ENCODE results near the gene PCP2. TPM values are rescaled to one million over a fixed set of nuclear protein-coding genes. Genes with fewer than 3 reads are reported as not detected.

PCP2 gene
- total RNA-seq, 2 donors from 2014 or later: 0.32 TPM; not detected in 1

DNA sequence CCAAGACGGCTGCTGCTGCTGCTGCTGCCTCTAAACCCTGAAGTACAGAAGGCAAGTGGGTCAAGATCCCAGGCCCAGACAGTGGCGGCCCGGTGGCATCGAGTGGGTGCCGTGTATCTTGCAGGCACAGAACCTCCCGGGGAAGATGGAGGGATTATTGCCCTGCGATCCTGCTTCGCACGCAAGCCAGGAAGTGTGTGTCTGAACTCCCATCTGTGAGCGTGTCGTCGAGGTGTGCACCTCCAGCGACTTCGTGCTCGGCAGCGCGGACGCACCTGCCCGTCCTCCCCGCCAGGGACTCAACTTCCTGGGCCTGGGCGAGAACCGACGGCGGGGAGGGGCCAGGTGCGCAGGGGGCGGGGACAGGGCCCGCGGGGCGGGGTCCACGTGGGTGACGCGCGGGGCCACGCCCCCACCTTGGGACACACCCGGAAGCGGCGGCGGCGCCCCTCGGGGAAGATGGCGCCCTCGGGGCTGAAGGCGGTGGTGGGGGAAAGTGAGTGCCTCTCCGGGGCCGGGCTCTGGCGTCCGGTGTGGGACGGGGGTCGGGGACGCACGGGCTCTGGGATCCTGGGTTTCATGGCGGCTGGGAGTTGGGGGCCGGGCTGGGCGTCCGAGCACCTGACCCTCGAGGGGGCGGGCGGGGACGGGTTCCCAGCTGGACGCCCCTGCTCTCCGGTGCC lies 3.3 kb upstream of the PCP2 start, which contains the start of gene STXBP2:
TSS of gene STXBP2 (plus strand) at position 420 of the 683 bp plus-strand sequence. CDS start at position 460, 40 bp downstream.
- Histone ChIP-seq H3K9me3 (no peaks in the 10 kb centered on the region), H3K27ac (peak within 1 kb of the TSS; percentile 83), H3K27me3 (no peaks in the 10 kb centered on the region), H3K9ac (ENCODE audit: low read depth in 2 of 2, low read length in 2 of 2) (peak within 1 kb of the TSS; percentile 87), H3K4me3 (peak within 1 kb of the TSS; percentile 90), H3K4me1 (no peaks in the 10 kb centered on the region), H3K36me3 (no peaks in the 10 kb centered on the region)
- DNase-seq: peak; percentile 91
- TF ChIP-seq, protein P1, sequence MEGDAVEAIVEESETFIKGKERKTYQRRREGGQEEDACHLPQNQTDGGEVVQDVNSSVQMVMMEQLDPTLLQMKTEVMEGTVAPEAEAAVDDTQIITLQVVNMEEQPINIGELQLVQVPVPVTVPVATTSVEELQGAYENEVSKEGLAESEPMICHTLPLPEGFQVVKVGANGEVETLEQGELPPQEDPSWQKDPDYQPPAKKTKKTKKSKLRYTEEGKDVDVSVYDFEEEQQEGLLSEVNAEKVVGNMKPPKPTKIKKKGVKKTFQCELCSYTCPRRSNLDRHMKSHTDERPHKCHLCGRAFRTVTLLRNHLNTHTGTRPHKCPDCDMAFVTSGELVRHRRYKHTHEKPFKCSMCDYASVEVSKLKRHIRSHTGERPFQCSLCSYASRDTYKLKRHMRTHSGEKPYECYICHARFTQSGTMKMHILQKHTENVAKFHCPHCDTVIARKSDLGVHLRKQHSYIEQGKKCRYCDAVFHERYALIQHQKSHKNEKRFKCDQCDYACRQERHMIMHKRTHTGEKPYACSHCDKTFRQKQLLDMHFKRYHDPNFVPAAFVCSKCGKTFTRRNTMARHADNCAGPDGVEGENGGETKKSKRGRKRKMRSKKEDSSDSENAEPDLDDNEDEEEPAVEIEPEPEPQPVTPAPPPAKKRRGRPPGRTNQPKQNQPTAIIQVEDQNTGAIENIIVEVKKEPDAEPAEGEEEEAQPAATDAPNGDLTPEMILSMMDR (IDR thresholded peaks at IDR 0.05): peak; percentile 26
- intact Hi-C loops (cut with DNase I): no loop called here

DNA sequence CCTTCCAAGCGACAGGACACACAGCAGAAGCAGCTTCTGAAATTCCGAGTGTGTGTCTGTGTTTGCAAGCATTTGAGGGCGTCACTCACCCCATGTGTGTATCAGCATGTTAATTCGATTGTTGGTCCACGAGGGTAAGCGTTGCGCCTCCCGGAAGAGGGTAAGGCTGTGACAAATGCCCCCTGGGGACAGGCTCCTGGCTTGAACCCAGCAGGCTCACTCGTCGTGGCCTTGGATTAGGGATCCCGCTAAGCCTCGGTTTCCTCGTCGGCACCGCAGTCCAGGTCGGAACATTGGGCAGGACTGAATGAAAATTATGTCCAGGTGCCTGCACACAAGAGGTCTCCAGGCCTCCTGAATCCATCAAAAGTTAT lies 2.8 kb upstream of the PCP2 start:
- Histone ChIP-seq H3K9me3 (no peaks in the 10 kb centered on the region), H3K36me3 (no peaks in the 10 kb centered on the region), H3K27ac (no peak overlapping the region), H3K4me1 (no peaks in the 10 kb centered on the region), H3K4me3 (peak overlapping the region; percentile 90), H3K9ac (ENCODE audit: low read depth in 2 of 2, low read length in 2 of 2) (no peak overlapping the region), H3K27me3 (no peaks in the 10 kb centered on the region)
- TF ChIP-seq, protein P1 (IDR thresholded peaks at IDR 0.05): no peak
- no peak for DNase-seq
- intact Hi-C loops (cut with DNase I): no loop called here

DNA sequence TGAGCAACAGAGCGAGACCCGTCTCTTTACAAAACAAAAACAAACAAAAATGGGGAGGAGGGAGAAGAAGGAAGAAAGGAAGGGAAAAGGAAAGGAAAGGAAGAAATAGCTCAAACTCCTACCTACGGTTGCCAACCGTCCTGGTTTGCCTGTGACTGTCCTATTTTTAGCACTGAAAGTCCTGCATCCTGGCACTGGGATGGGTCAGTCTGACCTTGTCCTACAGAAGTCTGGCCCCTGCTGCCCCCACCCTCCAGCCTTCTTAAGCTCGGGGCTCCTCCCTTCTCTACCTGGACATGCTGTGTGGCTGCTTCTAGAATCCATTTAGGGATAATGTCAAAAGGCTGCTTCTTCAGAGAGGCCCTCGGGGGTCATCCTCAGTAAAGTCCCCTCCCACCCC lies 2.2 kb upstream of the PCP2 start:
- no peak overlapping the region for H3K9ac ChIP-seq (ENCODE audit: low read depth in 2 of 2, low read length in 2 of 2)
- TF ChIP-seq, protein P1 (IDR thresholded peaks at IDR 0.05): no peak
- H3K4me1 ChIP-seq: peaks cover 3% of the 10 kb centered on the region
- intact Hi-C loops (cut with DNase I): no loop called here
- DNase-seq: no peak
- no peaks in the 10 kb centered on the region for H3K36me3 ChIP-seq
- no peak overlapping the region for H3K27ac ChIP-seq
- no peaks in the 10 kb centered on the region for H3K27me3 ChIP-seq
- no peak overlapping the region for H3K4me3 ChIP-seq
- no peaks in the 10 kb centered on the region for H3K9me3 ChIP-seq

DNA sequence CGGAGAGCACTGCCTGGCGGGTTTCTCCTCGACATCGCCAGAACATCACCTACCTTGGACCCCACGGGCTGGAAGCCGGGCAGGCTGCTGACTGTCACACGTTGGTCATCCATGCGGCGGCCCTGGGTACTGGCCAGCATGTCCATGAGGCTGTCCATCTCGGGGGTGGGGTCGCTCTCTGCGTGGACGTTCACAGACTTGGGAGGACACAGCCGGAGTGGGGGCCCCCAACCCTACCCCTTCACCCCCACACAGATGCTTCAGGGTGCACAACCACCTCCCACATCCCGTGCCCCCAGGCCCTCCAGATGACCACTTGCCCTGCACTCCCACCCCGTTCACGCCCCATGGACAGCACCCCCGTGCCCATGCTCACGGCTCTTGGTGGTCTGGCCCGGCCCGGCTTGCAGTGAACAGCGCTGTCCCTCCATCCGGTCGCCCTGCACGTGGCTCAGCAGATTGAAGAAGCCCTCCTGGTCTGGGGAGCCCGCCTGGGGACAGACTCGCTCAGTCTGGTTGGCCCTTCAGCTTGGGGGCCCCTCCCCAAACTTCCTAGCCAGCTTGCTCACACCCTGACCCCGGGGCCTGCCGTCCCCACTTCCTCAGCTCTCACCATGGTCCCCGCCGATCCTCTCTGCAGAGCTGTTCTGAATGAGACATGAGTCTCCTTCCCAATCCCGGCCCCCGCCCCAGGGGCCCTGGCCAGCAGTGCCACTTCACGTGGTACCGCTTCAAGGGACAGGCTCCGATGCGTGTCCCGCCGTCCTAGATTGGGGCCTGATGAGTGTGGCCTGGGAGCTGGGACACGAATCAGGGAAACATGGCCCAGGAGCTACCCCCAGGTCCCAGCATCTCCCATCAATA lies 947 bp downstream of the PCP2 start:
- no peak overlapping the region for H3K4me3 ChIP-seq
- no peaks in the 10 kb centered on the region for H3K9me3 ChIP-seq
- no peak for DNase-seq
- H3K9ac ChIP-seq (ENCODE audit: low read depth in 2 of 2, low read length in 2 of 2): no peak overlapping the region
- H3K27me3 ChIP-seq: no peaks in the 10 kb centered on the region
- TF ChIP-seq, protein P1 (IDR thresholded peaks at IDR 0.05): no peak
- intact Hi-C loops (cut with DNase I): no loop called here
- H3K27ac ChIP-seq: no peak overlapping the region
- peaks cover 16% of the 10 kb centered on the region for H3K4me1 ChIP-seq
- H3K36me3 ChIP-seq: no peaks in the 10 kb centered on the region

DNA sequence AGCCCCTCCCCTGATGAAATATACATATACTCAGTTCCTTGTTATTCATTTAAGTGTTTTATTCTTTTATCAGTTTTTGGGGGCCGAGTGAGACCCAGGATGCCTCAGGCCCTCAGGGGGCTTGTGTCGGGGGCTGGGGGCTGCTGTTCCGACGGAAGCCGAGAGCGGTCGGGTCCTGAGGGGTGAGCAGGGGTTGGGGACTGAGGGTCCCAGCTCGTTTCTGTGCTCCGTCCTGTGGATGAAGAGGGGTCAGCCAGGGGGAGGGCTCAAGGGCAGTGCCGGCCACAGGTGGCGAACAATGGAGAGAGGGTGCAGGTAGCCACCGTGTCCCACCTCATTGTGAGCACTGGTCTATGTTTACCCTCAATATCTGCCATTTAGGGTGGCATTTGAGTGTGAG lies 1.9 kb downstream of the PCP2 start:
- TF ChIP-seq, protein P1 (IDR thresholded peaks at IDR 0.05): no peak
- no peak for DNase-seq
- no peak overlapping the region for H3K9ac ChIP-seq (ENCODE audit: low read depth in 2 of 2, low read length in 2 of 2)
- no peak overlapping the region for H3K4me3 ChIP-seq
- H3K9me3 ChIP-seq: no peaks in the 10 kb centered on the region
- peaks cover 16% of the 10 kb centered on the region for H3K4me1 ChIP-seq
- H3K27me3 ChIP-seq: no peaks in the 10 kb centered on the region
- intact Hi-C loops (cut with DNase I): no loop called here
- H3K27ac ChIP-seq: no peak overlapping the region
- no peaks in the 10 kb centered on the region for H3K36me3 ChIP-seq
